Fibroblast of skin of left quadriceps (primary cell): ENCODE measurements around the gene ANKH.

Experiments used
- DNase-seq, 2 experiments: peaks; one replicate each; pipeline ENCODE4 v3.0.0-alpha.2; 2013; ENCODE audit warnings: low read depth in 2 of 2

ANKH gene

DNA sequence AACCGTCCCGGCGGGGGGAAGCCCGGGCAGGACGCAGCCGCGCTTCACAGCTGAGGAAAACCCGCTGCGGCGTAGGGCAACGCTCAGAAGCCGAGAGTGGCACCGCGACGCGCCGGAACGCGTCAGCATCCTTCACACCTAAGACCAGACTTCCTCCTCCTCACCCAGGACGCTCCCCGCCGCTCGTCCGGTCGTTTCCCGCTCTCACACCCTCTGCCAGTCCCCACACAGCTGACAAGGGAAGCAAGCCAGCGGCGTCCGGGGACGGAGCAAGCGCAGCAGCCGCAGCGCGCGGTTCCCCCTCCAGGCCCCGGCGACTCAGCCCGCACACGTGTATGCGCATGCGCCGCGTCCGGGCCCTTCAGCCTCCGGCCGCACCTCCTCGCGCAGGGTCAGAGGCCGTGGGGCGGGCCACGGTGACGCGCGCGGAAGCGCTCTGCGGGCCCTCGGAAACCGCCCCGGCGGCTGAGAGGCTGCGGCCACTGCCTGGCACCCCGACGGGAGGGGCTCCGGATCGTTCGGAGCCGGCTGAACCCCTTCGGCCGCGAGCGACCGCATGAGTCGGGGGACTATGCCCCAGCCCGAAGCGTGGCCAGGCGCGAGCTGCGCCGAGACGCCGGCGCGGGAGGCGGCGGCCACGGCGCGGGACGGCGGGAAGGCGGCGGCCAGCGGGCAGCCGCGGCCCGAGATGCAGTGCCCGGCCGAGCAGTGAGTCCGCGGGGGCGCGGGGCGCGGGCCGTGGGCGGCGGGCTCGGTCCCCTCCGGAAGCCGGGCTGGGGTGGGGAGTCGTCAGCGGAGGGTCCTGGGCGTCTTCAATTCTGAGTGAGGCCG, 207.1 kb downstream of the ANKH start, which contains the start of gene OTULIN:
Gene OTULIN, plus strand, starts transcription at position 449 of the 831 bp plus-strand sequence. Its CDS starts 108 bp downstream, at position 557.
- peak; percentile 66 to 67 for DNase-seq

DNA sequence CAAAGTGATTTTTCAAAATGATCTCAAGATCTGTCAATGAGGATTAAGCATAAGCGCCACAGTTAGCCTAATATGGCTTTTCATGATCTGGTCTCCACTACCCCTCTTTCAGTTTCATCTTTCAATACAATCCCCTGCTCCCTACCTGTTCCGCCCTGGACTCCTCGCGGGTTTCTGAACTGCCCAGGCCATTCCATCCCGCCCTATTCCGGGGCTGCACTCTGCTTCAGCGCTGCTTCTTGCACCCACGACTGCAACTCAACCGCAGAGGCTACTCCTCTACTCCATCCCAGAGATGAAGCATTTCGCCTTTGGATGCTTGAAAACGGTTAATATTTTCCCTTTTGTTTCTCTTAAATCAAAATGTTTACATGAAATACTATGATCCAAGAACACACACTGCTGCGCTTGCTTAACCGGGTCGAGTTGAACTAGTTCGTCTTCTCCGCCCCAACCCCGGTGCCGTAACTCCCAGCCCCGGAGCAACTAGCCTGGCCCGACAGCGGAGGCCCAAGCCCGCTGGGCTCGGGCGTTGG, 207.8 kb downstream of the ANKH start:
- no peak for DNase-seq

DNA sequence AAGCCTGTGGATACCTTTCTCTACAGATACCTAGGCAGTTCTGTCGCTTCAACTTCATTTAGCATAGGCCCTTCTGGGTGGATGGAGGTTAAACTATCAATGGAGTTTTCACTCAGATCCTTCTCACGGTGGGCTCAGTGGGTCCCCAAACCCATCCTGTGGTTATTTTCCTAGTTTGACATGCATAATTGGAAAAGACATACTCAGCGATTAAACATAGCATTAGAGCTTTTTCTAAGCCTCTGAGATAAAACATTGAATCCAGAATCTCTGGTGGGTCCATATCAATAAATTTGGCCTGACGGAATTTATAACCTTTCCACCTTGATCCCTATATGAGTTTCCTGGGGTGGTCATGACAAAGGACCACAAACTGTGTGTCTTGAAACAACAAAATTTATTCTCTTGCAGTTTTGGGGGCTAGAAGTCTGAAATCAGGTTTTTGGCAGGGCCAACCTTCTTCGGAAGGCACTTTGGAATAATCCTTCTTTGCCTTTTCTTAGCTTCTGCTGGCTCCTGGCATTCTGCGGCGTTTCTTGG, 208.8 kb downstream of the ANKH start:
- DNase-seq: no peak

DNA sequence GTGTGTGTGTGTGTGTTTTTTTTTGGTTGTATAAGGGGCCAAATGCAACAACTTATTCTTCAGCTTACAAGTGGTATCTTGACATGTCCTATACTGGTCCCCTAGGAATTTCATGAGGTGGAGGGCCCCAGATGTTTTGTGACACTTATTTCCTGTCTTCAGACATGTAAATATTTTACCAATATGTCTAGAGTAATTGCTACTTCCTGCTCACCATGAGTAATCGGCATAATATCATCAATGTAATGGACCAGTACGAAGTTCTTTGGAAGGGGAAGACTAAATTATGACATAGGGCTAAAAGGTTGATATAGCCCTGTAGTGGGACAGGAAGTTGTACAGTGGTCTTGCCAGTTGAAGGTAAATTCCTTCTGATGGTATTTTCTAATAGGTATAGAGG, 210.7 kb downstream of the ANKH start:
- no peak for DNase-seq

DNA sequence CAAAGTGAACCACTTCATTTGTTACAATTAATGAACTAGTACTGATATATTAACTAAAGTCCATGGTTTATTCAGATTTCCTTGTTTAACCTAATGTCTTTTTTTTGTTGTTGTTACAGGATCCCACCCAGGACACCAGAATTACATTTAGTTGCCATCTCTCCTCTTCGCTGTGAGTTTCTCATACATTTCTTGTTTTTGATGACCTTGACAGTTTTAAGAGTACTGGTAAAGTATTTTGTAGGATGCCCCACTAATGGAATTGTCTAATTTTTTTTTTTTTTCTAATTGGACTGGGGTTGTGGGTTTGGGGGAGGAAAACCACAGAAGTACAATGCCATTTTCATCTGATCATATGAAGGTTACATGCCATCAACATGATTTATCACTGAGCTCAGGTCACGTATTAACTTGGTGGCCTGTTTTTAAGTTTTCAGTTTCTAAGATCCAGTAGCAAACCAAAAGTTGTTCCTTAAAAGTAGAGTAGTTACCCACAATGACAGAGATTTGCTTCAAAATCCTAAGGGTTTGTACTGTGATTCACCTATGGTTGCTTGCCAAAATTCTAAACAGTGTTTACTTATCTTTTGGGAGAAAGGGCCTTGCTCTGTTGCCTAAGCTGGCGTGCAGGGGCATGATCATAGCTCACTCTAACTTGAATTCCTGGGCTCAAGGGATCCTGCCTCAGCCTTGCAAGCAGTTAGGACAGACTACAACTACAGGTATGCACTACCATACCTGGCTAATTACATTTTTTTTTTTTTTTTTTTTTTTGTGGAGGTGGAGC, 211.6 kb downstream of the ANKH start:
- peak; percentile 12 to 20 for DNase-seq

DNA sequence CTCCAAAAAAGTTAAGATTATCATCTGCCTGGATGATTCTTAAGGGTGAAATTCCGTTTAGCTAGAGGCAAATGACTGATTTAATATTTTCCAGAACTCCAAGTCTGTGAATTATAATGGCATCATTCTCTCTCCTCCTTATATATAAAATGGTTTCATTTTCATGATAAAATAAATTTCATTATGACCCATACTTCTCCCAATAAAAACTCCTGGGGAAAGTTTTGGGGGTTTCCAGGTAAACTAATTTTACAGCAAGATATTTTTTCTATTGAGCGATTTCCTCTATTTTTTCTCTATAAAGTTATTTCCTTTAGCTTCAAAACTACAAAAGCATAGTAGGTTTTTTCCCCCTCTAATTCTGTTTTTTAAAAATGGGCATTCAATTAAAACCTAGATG, 214.7 kb downstream of the ANKH start:
- no peak for DNase-seq

DNA sequence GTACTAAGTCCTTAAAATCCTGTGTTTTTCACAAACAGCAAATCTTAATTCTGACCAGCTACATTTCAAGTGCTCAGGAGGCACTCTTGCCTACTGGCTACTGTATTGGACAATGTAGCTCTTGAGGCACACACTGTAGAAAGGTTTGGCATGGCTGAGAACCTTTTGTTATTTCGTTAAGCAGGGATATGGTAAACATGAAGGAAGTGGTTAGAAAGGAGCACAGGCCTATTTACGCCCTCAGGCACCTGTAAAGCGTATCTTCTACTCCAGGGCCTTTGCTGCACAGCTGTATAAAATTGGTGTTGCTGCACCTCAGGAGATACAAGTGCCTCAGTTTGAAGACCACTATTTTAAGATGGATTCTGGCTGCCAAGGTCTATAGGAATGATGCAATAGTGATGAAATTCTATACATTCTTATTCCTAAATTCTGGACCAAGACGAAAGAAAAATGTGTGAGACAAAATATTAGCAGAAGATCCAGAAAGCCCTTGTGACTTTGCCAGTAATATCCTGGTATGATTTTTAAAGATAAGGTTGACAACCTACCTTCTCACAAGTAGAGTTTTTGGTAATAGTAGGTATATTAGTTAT, 216.3 kb downstream of the ANKH start:
- DNase-seq: no peak
